Thyroid gland (tissue), 4 donors: Measurements from ENCODE around the gene CEP120.

ENCODE experiments used
- CTCF ChIP-seq, 6 experiments: fragments of 200-600 bp in 3 of 6; fragments of 450-650 bp in 3 of 6; sonication (generic) in 3 of 6; IDR thresholded peaks; one replicate each; pipeline ENCODE4 v1.5.1; 2016 to 2019; ENCODE audit warnings: antibody characterized with exemption in 6 of 6, mild to moderate bottlenecking in 2 of 6, inconsistent platforms in 1 of 6, moderate library complexity in 1 of 6
- POLR2A ChIP-seq, 2 donors: fragments of 450-650 bp; IDR thresholded peaks; one replicate each; pipeline ENCODE4 v1.6.1; 2017; ENCODE audit warnings: antibody characterized with exemption in 2 of 2, mild to moderate bottlenecking in 2 of 2, moderate library complexity in 1 of 2

GRCh38 chr5:123358751-123359150 lies 64.5 kb downstream of the CEP120 start:
- no peak for TF ChIP-seq CTCF (IDR thresholded peaks at IDR 0.05)
- TF ChIP-seq POLR2A (IDR thresholded peaks at IDR 0.05), result no peak
